DMS53 treated with DMSO at 0.1 percent for 48 hours (cell line): ENCODE measurements around the gene EDA.
"Not testable (repeated sequence)": the region's sequence is repeated elsewhere in the genome, so short reads cannot be mapped to it uniquely, and the experiment has no call there.

Experiments used
- DNase-seq: peaks from one replicate; lab custom pipeline; 2025; ENCODE audit not compliant: unreplicated experiment; lab: John Stamatoyannopoulos, UW

EDA gene

GRCh38 chrX:69741721-69742120 is 125.8 kb downstream of the EDA start:
- DNase-seq, result no peak

- no peak for DNase-seq
Measured at GRCh38 chrX:69746051-69746450, 130.1 kb downstream of the EDA start.

- DNase-seq, result no peak
Measured at GRCh38 chrX:69748055-69748454, 132.1 kb downstream of the EDA start.

GRCh38 chrX:69759921-69760625 is 144.2 kb downstream of the EDA start:
- no peak for DNase-seq

- DNase-seq, result no peak
Measured at GRCh38 chrX:69761633-69762032, 145.7 kb downstream of the EDA start.

GRCh38 chrX:69762340-69762739 is 146.4 kb downstream of the EDA start:
- no peak for DNase-seq

GRCh38 chrX:69793260-69793935 is 177.5 kb downstream of the EDA start:
- no peak for DNase-seq

- DNase-seq, result no peak
Measured at GRCh38 chrX:69795702-69796101, 179.8 kb downstream of the EDA start.

- no peak for DNase-seq
Measured at GRCh38 chrX:69807400-69807799, 191.5 kb downstream of the EDA start.

GRCh38 chrX:69808375-69808774 is 192.5 kb downstream of the EDA start:
- DNase-seq, result no peak

GRCh38 chrX:69813677-69814076 is 197.8 kb downstream of the EDA start:
- no peak for DNase-seq

GRCh38 chrX:69815063-69815462 is 199.2 kb downstream of the EDA start:
- no peak for DNase-seq

- DNase-seq, result no peak
Measured at GRCh38 chrX:69815519-69815918, 199.6 kb downstream of the EDA start.

- no peak for DNase-seq
Measured at GRCh38 chrX:69844636-69845035, 228.7 kb downstream of the EDA start.

- not testable (repeated sequence) for DNase-seq
Measured at GRCh38 chrX:69859999-69860398, 244.1 kb downstream of the EDA start.

GRCh38 chrX:69876221-69876620 is 260.3 kb downstream of the EDA start:
- no peak for DNase-seq

- no peak for DNase-seq
Measured at GRCh38 chrX:69884210-69884609, 268.3 kb downstream of the EDA start.

- DNase-seq, result no peak
Measured at GRCh38 chrX:69896046-69896445, 280.1 kb downstream of the EDA start.

GRCh38 chrX:69900491-69900890 is 284.6 kb downstream of the EDA start:
- no peak for DNase-seq

GRCh38 chrX:69906447-69906846 is 290.5 kb downstream of the EDA start:
- DNase-seq, result no peak

GRCh38 chrX:69914781-69915180 is 298.9 kb downstream of the EDA start:
- no peak for DNase-seq

GRCh38 chrX:69919749-69920148 is 303.8 kb downstream of the EDA start:
- DNase-seq, result no peak

GRCh38 chrX:69932323-69932722 is 316.4 kb downstream of the EDA start:
- DNase-seq, result no peak
